ENCODE data around the gene CAMTA1. TPM values are rescaled to one million over a fixed set of nuclear protein-coding genes. Genes with fewer than 3 reads are reported as not detected.
A peak's percentile ranks its signal among the peaks of the same experiment; 100 is the strongest.
"Not testable (repeated sequence)": the region's sequence is repeated elsewhere in the genome, so short reads cannot be mapped to it uniquely, and the experiment has no call there.

Gene CAMTA1
- total RNA-seq, 1 donor from 2014 or later, result 81.6 TPM

GRCh38 chr1:7327849-7328248, 542.6 kb downstream of the CAMTA1 start:
- no peak for DNase-seq (ENCODE audit: extremely low spot score, unreplicated experiment)
- TF ChIP-seq, protein P1, sequence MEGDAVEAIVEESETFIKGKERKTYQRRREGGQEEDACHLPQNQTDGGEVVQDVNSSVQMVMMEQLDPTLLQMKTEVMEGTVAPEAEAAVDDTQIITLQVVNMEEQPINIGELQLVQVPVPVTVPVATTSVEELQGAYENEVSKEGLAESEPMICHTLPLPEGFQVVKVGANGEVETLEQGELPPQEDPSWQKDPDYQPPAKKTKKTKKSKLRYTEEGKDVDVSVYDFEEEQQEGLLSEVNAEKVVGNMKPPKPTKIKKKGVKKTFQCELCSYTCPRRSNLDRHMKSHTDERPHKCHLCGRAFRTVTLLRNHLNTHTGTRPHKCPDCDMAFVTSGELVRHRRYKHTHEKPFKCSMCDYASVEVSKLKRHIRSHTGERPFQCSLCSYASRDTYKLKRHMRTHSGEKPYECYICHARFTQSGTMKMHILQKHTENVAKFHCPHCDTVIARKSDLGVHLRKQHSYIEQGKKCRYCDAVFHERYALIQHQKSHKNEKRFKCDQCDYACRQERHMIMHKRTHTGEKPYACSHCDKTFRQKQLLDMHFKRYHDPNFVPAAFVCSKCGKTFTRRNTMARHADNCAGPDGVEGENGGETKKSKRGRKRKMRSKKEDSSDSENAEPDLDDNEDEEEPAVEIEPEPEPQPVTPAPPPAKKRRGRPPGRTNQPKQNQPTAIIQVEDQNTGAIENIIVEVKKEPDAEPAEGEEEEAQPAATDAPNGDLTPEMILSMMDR (IDR thresholded peaks at IDR 0.05), result no peak
- Mint-ChIP-seq H3K4me3 (ENCODE audit: unreplicated experiment) (no peak overlapping the region), H3K27me3 (ENCODE audit: unreplicated experiment) (no peaks in the 10 kb centered on the region), H3K9me3 (ENCODE audit: unreplicated experiment) (peaks cover 26% of the 10 kb centered on the region), H3K4me1 (ENCODE audit: unreplicated experiment) (peaks cover 17% of the 10 kb centered on the region), H3K27ac (ENCODE audit: unreplicated experiment) (no peak overlapping the region), H3K36me3 (ENCODE audit: unreplicated experiment) (peaks cover 5% of the 10 kb centered on the region)

GRCh38 chr1:7329868-7330615, 544.8 kb downstream of the CAMTA1 start:
- Mint-ChIP-seq H3K4me1 (ENCODE audit: unreplicated experiment) (peaks cover 39% of the 10 kb centered on the region), H3K27me3 (ENCODE audit: unreplicated experiment) (no peaks in the 10 kb centered on the region), H3K27ac (ENCODE audit: unreplicated experiment) (no peak overlapping the region), H3K4me3 (ENCODE audit: unreplicated experiment) (no peak overlapping the region), H3K36me3 (ENCODE audit: unreplicated experiment) (peaks cover 5% of the 10 kb centered on the region), H3K9me3 (ENCODE audit: unreplicated experiment) (peaks cover 24% of the 10 kb centered on the region)
- peak; percentile 64 for DNase-seq (ENCODE audit: extremely low spot score, unreplicated experiment)
- TF ChIP-seq, protein P1 (IDR thresholded peaks at IDR 0.05), result no peak

- peak; percentile 63 for DNase-seq (ENCODE audit: extremely low spot score, unreplicated experiment)
- not testable (repeated sequence) for H3K4me3 Mint-ChIP-seq (ENCODE audit: unreplicated experiment); H3K27me3 Mint-ChIP-seq (ENCODE audit: unreplicated experiment); H3K27ac Mint-ChIP-seq (ENCODE audit: unreplicated experiment); H3K36me3 Mint-ChIP-seq (ENCODE audit: unreplicated experiment)
- Mint-ChIP-seq H3K9me3 (ENCODE audit: unreplicated experiment) (peaks cover 20% of the 10 kb centered on the region), H3K4me1 (ENCODE audit: unreplicated experiment) (peaks cover 45% of the 10 kb centered on the region)
Measured at GRCh38 chr1:7330726-7331125, 545.5 kb downstream of the CAMTA1 start.

- peaks cover 45% of the 10 kb centered on the region for H3K4me1 Mint-ChIP-seq (ENCODE audit: unreplicated experiment)
- peak overlapping the region; percentile 9 for H3K4me3 Mint-ChIP-seq (ENCODE audit: unreplicated experiment)
- H3K27ac Mint-ChIP-seq (ENCODE audit: unreplicated experiment), result peak overlapping the region; percentile 58
- H3K9me3 Mint-ChIP-seq (ENCODE audit: unreplicated experiment), result peaks cover 16% of the 10 kb centered on the region
- DNase-seq (ENCODE audit: extremely low spot score, unreplicated experiment), result peak; percentile 70
- peaks cover 2% of the 10 kb centered on the region for H3K36me3 Mint-ChIP-seq (ENCODE audit: unreplicated experiment)
- TF ChIP-seq, protein P1 (IDR thresholded peaks at IDR 0.05), result no peak
- H3K27me3 Mint-ChIP-seq (ENCODE audit: unreplicated experiment), result no peaks in the 10 kb centered on the region
Measured at GRCh38 chr1:7331926-7332535, 546.8 kb downstream of the CAMTA1 start.

DNA sequence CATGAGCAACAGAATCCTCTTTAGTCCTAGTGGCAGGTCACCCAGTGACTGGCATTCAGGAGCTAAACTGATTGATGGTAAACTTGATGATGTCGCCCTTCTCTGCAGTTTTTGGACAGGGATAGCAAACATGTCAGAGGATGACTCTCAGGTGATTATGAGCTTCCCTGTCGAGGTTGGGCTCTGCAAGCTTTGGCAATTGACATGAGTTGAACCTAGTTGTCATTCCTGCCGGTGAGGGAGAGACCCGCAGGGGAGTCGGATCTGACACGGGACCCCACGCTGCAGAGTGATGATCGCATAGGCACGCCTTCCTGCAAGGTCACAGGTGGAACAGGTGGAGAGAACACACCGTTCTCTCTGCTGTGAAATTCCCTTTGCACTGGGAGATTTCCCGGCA, 547.8 kb downstream of the CAMTA1 start:
- Mint-ChIP-seq H3K4me3 (ENCODE audit: unreplicated experiment) (no peak overlapping the region), H3K4me1 (ENCODE audit: unreplicated experiment) (peaks cover 45% of the 10 kb centered on the region), H3K9me3 (ENCODE audit: unreplicated experiment) (peaks cover 7% of the 10 kb centered on the region), H3K36me3 (ENCODE audit: unreplicated experiment) (peaks cover 2% of the 10 kb centered on the region), H3K27me3 (ENCODE audit: unreplicated experiment) (no peaks in the 10 kb centered on the region), H3K27ac (ENCODE audit: unreplicated experiment) (peak overlapping the region; percentile 38)
- DNase-seq (ENCODE audit: extremely low spot score, unreplicated experiment), result no peak
- TF ChIP-seq, protein P1 (IDR thresholded peaks at IDR 0.05), result no peak
